HG03439 (cell line): ENCODE data around the gene SDF4.
"Not testable (repeated sequence)": the region's sequence is repeated elsewhere in the genome, so short reads cannot be mapped to it uniquely, and the experiment has no call there.

Experiments used
- ATAC-seq: cut with Tn5 transposase; IDR thresholded peaks from one replicate; pipeline ENCODE4 v1.9.1; 2021; ENCODE audit warnings: mild to moderate bottlenecking, moderate library complexity; ENCODE audit not compliant: unreplicated experiment

SDF4 gene

DNA sequence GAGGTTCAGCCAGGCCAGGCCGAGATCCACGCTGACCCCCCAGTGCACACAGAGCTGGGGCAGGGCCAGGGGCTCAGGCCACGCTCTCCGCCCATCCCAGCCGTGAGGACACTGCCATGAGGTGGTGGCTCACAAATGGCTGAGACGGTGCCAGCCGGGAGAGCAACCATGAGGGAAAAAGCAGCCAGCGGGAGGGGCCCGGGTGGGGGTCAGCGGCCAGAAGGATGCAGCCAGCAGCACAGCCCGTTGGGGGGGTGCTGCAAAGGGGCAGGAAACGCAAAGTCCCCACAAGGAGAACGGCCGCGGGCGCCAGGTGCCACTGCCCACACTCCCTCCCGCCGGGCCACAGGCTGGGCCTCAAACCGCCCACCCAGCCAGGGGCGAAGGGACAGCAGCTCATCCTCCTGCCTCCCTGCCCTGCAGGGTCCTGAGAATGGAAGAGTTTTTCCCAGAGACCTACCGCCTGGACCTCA is 49.8 kb downstream of the SDF4 start:
- ATAC-seq = no peak

GRCh38 chr1:1181129-1181937 is 50.5 kb downstream of the SDF4 start:
- no peak for ATAC-seq

GRCh38 chr1:1179983-1180861 is 51.6 kb downstream of the SDF4 start:
- no peak for ATAC-seq

GRCh38 chr1:1179346-1179982 is 52.3 kb downstream of the SDF4 start:
- ATAC-seq = no peak

GRCh38 chr1:1178794-1179331 is 52.9 kb downstream of the SDF4 start:
- ATAC-seq = no peak

- ATAC-seq = no peak
Observed at GRCh38 chr1:1177452-1178206, 54.2 kb downstream of the SDF4 start.

DNA sequence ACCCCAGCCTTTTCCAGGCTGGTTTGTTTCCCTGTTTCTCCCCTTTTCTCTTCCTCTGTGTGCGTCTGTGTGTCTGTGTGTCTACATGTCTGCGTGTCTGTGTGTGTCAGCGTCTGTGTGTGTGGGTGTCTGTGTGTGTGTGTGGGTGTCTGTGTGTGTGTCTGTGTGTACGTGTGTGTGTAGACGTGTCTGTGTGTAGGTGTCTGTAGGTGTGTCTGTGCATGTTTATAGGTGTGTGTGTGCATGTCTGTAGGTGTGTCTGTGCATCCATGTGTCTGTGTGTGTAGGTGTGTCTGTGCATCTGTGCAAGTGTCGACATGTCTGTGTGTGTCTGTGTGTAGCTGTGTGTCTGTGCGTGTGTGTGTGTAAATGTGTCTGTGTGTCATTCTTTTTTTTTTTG is 54.9 kb downstream of the SDF4 start:
- no peak for ATAC-seq

GRCh38 chr1:1176063-1176761 is 55.6 kb downstream of the SDF4 start:
- not testable (repeated sequence) for ATAC-seq

- ATAC-seq = no peak
Observed at GRCh38 chr1:1175221-1176062, 56.4 kb downstream of the SDF4 start.

DNA sequence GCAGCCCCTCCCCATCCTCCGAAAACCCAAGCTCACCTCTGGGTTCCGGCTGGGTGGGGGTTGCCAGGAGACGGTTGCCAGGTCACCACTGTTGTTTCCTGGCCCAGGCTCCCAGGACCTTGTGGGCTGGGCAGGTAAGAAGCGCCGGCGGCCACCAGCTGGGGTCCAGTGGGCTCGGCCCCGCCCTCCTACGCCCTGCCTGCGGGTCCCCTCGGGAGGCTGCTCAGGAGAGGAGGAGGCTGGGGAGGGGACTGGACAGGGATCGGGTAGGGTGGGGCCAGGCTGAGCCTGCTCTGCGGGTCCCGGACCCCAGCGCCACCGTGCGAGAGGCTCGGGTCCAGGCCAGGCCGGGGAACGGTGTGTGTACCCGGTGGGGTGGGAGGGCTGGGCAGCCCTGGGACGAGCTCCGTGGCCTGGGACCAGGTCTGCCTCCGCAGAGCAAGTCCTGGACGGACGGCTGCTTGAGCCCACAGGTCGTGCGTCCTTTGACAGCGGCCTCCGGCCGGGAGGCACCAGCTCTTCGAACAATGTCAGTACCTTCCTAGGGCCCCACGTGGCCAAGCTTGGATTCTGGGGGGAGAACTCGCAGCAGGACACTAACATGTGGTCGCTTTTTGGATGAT is 57.9 kb downstream of the SDF4 start, which contains the start of gene TTLL10:
TTLL10 (plus strand) TSS at position 88 of the 623 bp plus-strand sequence. CDS start 5,336 bp downstream, outside the sequence.
- no peak for ATAC-seq

GRCh38 chr1:1173061-1173792 is 58.6 kb downstream of the SDF4 start:
- ATAC-seq = no peak

DNA sequence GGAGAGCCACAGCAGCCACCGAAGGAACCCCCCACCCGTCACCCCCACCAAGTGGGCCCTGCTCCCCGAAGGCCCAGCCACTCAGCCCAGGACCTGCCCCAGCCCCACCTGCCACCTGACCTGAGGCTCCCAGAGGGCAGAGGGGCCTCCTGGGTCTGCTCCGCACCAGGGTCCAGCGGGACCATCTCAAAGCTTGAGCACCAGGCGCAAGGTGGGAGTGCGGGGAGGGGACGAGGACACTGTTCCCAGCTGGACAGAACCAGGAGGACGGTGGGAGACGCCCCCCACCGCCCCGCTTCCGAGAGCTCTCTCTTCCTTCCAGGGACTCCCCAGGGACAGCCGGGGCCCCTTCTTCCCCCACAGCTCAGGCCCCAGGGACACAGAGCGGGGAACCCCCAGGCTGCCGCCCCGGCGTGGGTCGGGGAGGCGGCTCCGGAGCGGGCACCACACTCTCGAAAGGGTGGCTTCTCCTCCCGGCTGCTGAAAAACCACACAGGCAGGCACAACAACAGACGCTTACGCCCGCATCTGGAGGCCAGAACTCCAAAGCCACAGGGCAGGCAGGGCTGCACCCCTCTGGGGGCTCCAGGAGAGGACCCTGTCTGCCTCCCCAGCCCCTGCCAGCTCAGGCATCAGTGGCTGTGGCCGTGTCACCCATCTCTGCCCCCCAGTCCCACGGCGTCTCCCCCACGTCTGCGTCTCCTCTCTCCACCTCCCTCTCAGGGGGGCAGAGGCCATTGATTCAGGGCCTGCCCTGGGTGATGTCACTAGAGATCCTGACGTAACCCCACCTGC is 60.1 kb downstream of the SDF4 start:
- ATAC-seq = no peak

- no peak for ATAC-seq
Observed at GRCh38 chr1:1171161-1171545, 60.6 kb downstream of the SDF4 start.

DNA sequence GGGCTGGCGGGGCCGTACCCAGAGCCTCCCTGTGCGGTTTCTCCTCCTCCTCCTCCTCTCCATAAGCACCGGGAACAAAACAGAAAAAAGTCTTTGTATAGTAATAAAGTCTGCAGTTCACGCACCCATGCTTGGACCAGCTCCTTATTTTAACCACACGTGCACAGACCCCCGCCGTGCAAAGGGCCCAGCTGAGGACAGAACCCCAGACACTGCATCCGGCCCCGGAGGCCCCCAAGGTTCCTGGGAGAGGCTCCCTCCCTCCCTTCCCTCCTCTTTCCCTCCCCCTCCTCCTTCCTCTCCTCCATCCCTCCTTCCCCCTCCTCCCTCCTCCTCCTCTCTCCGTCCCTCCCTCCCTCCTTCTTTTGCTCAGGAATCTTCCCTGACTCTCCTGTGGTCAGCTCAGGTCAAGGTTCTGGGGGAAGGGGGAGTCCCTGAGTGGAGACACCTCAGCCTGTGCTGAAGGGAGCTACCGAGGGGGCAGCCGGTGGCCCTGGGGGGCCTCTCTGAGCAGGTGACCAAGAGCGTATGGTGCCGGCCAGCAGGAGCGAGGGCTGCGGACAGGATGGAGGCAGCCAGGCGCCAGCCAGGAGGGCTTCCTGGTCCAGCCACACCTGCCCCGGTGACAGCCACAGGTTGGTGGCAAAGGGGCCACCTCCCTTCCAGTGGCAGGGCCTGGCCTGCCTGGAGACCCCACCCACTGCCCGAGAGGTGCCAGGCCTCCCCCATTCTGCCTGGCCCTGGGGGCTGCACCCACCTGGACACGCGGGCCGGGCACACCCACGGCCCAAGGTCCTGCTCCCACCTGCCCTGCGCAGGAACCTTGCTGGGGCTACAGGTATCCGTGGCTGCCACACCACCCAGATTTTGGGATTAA is 61.3 kb downstream of the SDF4 start:
- no peak for ATAC-seq

GRCh38 chr1:1169429-1170214 is 62.2 kb downstream of the SDF4 start:
- ATAC-seq = no peak
